Measurements from ENCODE around the gene PRDM10.

Gene PRDM10

DNA sequence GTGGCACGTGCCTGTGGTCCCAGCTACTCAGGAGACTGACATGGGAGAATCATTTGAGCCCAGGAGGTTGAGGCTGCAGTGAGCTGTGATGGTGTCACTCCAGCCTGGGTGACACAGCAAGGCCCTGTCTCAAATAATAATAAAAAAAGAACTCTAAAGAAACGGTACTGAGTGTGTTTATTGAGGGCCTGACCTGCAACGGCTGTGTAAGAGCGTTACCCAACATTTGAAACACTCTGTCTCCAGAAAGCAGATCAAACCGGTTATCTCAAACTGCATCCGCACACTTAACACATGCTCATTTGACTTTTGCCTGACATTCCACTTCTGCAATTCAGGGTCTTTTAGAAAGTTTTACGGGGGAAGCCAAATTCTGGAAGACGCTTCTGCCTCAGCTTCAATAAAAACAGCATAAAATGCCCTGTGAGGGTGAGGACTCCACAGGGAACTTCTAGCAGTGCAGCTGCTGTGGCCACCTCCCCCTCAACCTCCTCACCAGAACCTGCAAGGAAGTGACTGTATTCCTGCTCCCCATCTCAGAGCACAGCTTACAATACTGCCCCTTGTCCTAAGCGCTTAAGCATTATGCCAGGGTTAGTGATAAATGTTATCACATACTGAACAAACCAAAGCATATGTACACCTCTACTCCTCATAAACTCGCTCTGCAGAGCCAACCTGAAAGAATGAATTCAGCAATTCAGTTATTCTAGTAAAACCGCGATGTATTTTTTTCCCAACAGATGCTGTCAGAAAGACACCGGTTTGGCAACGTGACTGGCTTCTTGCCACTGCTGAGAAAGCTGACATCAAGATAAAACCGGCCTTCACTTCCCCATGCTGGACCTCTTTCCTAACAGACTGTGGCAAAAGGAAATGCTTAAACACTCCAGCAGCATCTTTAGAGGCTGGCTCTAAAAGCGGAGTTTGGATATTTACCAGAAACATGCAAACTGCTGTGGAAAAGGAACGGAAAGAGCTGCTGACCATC, 52.2 kb downstream of the PRDM10 start:
- peak overlapping the region in 1 of 21 experiments; percentile 11 for H3K27ac ChIP-seq

DNA sequence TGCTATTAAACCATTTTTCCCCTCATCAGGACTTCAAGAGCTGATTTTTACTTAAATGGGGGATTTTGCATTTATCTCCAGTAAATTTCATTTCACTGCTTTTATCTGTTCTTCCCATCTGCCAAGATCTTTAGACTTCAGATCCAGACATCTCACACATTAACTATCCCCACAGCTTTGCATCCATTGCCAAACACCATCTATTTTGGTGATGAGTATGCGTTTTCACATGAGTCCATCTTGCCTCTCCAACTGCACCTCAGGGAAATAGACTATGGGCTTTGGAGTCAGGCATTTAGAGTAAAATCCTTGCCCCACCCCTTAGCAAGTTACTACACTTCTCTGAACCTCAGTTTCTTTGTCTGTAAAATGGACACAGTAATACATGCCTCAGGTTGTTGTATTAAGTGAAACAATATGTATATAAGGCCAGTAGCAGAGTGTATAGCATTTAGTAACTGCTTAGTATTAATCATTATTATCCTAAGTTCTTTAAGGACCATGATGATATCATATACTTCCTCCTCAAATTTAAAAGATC, 53.6 kb downstream of the PRDM10 start:
- Histone ChIP-seq H3K4me3 (no peak overlapping the region), H3K27ac (no peak overlapping the region)

More for the DNA sequence above, 52.2 kb downstream of the PRDM10 start:
- no peak overlapping the region for H3K4me3 ChIP-seq

DNA sequence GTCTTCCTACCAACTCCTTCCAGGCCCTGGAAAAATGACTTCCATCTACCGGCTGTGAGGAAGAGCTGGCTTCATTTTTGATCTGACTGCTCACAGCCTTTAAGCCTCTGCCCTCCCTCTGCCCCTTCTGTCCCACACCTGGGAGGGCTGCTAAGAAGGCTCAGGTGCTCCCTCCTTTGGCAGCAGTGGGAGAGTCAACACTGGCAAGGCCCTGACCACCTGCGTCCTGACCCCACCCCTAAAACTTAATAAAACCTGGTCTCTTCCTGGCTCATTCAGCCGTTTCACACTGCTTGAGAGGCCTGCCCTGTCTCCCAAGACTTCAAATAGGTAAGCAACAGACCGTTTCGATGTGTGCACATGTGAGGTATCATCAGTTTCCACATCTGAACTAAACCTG, 55.2 kb downstream of the PRDM10 start:
- no peak overlapping the region for H3K27ac ChIP-seq
- H3K4me3 ChIP-seq: no peak overlapping the region

DNA sequence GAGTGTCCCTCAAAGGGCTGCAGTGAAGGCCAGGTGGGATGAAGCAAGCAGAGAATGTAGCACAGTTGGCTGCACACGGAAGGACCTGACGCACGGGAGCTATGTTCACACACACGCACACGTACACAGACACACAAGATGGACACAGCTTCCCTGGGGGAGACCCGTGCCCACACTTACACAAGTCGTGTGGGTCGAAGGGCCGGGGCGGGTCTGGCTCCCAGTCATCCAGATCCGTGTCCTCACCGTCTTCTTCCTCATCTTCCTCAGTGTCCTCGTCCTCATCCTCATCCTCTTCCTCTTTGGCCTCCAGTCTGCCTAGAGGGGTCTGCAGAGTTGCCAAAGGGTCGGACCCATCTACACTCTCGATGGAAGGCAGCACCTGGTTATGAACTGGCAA, 55.7 kb downstream of the PRDM10 start:
- no peak overlapping the region for H3K27ac ChIP-seq
- H3K4me3 ChIP-seq: no peak overlapping the region

DNA sequence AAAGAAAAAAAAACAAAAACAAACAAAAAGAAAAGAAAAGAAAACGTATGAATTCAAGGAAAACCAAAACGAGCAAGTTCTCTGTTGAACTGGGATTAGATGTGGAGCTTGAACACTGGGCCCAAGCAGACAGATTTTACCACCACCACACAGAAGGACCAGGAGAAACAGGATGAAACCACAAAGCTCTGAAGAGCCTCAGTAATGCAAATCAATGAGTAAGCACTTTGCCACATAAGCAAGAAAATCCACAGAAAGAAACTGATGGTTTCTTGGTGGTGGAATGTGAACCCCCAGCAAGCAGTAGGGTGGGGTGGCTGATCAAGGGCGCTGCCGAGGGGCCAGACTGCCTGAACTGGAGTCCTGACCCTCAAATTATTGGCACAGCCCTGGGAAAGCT, 56.4 kb downstream of the PRDM10 start:
- Histone ChIP-seq H3K27ac (no peak overlapping the region), H3K4me3 (no peak overlapping the region)

DNA sequence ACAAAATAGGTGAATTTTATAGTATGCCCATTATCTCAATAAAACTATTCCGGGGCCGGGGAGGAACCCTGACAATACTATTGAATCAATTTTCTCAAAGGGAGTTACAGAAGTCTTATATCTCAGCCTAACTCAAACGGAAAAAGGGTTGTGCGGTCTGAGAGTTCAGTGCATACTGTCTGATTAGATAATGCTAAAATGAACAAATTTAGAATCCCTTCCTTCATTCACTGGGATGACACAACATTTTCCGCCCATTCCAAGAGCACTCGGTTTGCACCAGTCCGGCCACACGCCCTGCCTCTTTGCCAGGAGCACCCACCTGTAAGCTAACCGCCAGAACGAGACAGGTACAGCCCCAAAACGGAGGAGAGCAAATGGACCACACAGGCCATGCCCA, 57.3 kb downstream of the PRDM10 start:
- Histone ChIP-seq H3K27ac (no peak overlapping the region), H3K4me3 (no peak overlapping the region)

DNA sequence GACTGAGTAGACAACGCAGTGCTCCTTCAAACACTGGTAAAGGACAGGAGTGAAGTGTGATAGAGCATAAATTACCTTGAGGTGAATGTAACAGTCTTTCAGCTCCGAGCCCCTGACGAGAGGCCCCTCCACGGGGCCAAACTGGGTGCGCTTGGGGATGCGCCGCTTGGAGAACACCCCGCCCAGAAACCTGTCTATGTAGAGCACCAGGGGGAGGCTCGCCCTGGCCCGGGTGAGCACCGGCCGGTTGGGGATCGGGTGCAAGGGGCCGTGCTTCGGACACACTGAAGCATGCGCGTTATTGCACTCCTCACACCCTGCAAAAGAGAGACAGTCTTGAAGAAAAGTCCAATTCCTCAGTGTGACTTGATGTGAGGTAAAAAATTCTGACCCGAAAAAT, 57.9 kb downstream of the PRDM10 start:
- no peak overlapping the region for H3K4me3 ChIP-seq
- H3K27ac ChIP-seq: no peak overlapping the region

DNA sequence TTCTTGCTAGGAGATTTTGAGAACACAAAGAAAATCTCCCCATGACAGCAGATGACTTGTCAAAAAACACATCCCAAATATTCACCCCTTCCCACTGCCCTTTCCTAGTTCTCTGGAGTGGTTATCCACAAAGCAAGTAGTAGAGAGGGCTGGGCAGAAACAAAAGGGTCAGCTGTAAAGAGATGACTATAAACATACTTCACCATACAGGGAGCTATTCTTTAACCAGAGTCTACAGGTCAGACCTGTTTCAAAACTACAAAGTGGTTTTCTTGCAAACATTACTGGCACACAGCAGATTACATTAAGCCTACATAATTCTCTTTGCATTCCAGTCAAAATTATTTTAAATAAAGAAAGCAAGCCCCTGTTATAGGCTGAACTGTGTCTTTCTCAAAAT, 59.6 kb downstream of the PRDM10 start:
- H3K27ac ChIP-seq: no peak overlapping the region
- H3K4me3 ChIP-seq: no peak overlapping the region

DNA sequence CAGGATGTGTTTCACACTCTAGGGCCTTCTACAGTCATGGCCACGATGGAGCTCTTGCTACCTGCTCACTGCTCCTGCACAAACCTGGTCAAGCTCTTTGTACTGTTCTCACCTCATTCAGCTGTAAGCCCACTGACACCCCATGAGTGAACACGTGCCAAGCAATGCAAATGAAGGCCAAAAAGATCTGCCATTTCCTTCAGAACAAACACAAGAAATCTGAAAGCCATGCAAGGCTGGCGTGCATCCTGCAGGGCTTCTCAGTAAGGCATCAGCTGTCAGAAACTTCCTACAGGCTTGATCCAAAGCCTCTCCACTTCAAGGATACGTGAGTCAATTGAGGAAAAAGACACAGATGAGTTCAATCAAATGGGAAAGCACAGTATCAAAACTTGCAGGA, 63.1 kb downstream of the PRDM10 start:
- no peak overlapping the region for H3K4me3 ChIP-seq

DNA sequence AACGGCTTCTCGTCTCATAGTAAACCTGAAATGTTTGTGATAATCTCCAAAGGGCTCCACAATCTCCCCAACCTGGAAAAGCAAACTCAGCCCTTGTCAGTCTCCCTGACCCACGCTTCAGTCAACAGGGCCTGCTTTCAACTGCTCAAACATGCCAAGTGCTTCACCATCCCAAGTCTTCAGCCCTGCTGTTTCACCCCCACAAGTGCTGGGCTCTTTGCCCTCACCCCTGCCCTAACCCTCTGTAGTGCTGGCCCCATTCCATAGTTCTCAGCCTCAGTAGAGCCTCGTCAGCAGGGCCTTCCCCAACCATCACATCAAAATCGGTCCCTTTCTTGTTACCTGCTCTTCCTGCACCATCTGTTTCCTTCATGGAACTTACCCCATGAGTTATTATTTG, 63.9 kb downstream of the PRDM10 start:
- H3K4me3 ChIP-seq: no peak overlapping the region
- H3K27ac ChIP-seq: no peak overlapping the region

More for the DNA sequence above, 63.1 kb downstream of the PRDM10 start:
- no peak overlapping the region for H3K27ac ChIP-seq

DNA sequence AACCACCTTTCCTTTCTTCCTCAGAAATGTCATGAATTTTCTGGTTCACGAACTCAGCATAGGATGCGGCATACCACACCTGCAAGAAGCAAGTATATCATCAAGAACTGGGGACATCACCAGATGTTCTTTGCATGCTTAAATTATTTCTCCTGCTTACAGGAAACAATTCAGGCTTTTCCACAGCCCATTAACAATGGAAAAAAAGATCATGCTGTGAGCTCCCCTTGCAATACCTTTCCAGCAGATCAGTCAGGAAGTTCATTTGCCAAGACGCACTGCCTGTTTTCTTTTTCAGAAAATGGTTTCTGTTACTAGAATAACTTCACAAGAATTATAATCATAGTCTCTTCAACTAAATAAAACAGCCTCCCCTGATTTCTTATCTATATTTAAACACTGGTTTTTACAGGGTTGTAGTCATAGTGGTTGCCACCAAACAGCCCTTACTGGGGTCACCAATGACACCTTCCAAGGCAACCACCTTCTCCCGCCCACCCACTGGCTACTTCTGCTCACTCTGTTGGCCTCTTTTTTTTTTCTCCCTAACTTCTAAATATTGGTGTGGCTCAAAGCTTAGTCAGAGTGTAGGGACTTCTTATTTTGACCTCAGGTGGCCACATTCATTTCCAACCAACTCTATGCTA, 64.9 kb downstream of the PRDM10 start:
- no peak overlapping the region for H3K4me3 ChIP-seq

DNA sequence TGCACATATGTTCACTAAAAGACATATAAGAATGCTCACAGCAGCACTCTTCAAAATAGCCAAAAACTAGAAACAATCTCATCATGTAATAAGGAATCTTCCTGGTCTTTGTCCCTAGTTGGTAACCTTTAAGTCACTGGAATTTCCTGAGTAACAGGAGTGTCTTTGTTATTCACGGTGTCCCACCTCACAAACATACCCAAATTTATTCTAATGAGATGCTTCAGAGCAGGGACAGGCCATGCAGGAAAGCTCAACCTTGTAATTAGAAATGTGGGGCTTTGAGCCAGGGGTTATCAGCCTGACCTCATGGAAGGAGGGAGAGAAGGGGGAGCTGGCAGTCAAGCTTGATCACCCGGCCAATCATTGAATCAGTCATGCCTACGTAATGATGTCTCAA, 66.9 kb downstream of the PRDM10 start:
- Histone ChIP-seq H3K27ac (no peak overlapping the region), H3K4me3 (no peak overlapping the region)

More for the DNA sequence above, 64.9 kb downstream of the PRDM10 start:
- H3K27ac ChIP-seq: no peak overlapping the region

DNA sequence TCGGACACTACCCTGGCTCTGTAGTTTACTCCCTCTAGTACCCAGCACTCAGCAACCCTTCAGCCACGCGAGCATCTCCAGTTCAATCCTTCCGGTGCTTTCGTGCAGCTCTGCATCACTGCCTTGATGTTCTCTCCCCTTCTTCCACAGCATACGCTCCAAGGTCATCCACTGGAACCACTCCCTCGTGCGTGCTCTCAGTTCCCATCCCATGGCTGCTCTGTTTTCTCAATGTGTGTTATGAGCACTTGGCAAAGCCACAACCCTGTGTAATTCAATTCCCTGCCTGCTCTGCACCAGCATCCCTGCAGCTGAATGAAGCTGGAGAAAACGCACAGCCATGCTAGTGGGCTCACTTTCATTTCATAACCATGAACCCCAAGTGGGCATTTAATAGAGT, 68.7 kb downstream of the PRDM10 start:
- Histone ChIP-seq H3K4me3 (no peak overlapping the region), H3K27ac (no peak overlapping the region)

DNA sequence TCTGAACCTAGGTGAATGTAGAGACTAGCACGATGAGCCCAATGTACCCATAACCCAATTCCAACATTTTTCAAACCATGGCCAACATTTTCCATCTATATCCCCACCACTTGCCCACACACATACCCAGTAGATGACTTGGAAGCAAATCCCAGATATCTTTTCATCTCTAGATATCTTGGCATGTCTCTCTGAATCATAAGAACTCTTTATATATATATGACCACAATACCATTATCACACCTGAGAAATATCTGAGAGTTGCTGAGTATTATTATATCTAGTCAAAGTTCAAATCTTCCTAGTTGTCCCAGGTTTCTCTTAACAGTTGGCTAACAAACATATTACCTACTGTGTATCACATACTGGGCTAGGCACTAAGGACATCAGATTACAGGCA, 69.4 kb downstream of the PRDM10 start:
- H3K27ac ChIP-seq: no peak overlapping the region
- H3K4me3 ChIP-seq: no peak overlapping the region

DNA sequence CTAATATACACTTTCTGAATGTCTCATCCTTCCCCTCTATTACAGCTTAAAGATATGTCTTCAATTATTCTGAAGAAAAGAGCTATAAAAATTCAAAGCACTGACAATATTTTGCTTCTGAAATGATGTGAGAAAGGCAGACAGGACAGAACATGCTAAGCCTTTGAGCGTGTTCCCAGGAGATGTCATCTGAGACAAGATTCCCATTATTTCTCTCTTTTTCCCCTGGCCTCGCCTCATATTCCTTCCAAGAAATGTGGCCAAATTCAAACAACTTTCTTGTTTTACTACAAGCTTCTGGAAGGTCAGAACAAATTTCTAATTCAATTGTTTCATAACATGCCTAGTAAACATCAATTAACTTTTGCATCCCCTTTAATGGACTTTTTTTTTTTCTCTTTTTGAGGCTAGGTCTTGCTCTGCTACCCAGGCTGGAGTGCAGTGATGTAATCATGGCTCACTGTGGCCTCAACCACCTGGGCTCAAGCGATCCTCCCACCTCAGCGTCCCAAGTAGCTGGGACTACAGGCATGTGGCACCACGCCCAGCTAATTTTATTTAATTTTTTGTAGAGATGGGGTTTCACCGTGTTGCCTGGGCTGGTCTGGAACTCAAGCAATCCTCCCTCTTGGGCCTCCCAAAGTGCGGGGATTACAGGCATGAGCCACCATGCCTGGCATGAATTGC, 70.1 kb downstream of the PRDM10 start:
- no peak overlapping the region for H3K27ac ChIP-seq
- no peak overlapping the region for H3K4me3 ChIP-seq

DNA sequence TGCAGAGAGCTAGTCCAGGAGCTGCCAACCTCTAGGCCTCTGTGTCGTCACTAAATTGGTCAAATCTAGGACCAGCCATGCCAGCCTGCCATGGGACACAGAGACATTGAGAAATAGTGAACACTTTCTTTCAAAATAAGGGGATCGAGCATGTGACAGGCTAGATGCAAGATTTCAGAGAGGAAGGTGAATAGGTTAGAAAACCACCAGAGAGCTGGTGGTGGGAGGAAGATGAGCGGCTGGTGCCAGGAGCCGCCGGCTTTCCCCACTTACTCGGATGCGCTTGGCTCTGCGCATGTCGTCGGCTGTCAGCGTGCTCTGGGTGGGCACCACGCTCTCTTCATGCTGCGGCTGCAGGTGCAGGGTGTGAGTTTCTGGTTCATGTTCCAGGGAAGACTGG, 71.9 kb downstream of the PRDM10 start:
- H3K27ac ChIP-seq: no peak overlapping the region
- no peak overlapping the region for H3K4me3 ChIP-seq

DNA sequence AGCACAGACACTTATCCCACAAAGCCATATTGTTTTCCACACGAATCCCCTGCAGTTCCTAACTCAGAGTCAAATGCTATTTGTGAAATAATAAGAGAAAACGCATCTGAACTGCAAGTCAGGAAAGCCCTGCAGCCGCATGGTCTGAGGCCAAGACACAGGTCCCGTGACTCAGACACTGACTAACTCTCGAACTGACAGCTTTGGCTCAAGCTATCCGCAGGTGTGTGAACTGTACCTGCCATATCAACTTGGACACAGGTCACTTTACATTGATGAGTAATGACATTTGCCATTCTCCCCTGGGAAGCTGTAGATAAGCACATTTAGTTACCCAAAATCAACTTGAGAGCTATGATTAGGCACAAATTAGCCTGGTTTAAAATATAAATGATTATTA, 72.3 kb downstream of the PRDM10 start:
- no peak overlapping the region for H3K27ac ChIP-seq
- no peak overlapping the region for H3K4me3 ChIP-seq

DNA sequence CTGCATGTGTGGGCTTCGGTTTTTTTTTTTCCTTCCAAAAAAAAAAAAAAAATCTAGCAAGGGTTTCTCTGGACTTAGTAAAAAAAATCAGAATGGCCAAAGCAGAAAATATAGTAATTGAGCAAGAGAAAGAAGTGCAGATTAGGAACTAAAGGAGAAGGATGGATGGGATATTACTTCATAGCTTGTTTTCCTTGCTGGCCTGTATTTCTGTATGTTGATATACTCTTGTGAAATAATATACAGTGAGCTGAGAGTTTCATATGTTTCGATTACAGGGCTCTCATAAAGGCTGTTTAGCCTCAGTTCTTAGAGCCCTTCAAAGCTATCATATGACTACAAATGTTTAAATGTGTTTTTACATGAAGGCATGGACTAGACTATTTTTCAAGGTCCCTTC, 72.9 kb downstream of the PRDM10 start:
- Histone ChIP-seq H3K4me3 (no peak overlapping the region), H3K27ac (no peak overlapping the region)

DNA sequence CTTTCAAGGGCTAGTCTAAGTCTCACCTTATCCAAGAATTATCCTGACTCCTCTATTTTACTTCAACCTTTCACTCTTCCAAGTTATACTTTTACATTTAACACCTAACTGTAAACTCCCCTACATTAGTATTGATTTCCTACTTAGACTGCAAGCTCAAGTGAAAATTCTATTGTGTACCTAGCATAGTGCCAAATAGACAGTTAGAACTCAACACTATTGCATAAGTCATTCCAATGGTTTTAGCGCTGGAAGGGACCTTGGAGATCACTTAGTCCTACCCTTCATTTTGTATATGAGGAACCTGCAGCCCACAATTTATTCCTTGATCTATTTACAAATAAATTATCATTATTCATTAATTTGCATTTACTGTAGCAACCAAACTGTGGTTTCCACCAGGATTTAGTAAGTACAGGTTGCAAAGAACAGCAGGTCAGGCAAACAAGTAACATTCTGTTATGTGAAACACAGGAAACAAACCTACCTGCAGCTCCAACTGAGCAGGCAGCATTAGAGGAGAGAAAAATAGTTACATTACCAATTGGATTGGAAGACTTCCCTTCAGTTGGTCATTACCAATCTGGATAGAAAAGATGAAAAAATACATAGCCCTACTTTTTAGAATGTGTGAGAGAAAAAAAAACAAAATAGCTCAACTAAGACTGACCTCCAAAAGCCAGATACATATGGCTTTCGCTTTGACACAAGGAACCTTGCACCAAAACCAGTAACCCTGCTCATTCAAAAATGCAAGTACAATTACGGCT, 73.5 kb downstream of the PRDM10 start:
- H3K27ac ChIP-seq: no peak overlapping the region
- H3K4me3 ChIP-seq: no peak overlapping the region

DNA sequence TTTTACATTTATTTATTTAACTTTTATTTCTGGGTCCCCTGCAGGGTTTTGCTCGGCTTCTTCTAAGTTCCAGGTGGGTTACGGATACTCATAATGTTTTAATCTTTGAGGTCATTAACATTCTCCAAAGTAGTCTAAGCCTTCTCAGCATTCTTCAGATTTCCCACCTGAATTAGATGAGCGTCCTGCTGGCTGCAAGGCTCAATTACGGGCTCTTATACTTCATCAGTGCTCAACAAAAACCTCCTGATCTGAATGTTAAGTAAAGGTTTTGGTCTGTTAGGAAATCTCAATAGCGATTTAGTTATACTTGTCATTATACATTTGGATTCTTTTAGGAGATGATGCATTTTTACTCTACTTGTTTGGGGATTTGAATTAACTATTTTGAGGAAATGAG, 80.0 kb downstream of the PRDM10 start:
- Histone ChIP-seq H3K27ac (no peak overlapping the region), H3K4me3 (no peak overlapping the region)

All from skin epidermis (tissue), 12 donors.